ENCODE data around the gene RAB9A.

The RAB9A gene

DNA sequence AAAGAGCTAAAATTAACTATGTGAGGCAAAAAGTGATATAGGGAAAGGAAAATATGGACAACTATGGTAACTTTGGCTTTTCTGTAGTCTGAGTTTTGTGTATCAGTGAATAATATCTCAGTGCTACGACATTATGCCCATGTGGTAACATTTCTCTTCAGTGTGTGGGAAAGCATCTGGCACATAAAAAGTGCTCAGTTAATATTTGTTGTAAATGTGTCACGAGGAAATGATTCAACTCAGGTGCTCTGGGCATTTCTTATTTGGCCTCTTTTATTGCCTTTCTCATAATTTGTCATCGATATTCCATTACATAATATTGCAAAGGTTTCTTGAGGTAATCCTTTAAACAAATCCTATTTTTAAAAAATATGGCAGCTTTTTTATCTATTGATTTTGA, 63.2 kb downstream of the RAB9A start:
- no peak for DNase-seq

DNA sequence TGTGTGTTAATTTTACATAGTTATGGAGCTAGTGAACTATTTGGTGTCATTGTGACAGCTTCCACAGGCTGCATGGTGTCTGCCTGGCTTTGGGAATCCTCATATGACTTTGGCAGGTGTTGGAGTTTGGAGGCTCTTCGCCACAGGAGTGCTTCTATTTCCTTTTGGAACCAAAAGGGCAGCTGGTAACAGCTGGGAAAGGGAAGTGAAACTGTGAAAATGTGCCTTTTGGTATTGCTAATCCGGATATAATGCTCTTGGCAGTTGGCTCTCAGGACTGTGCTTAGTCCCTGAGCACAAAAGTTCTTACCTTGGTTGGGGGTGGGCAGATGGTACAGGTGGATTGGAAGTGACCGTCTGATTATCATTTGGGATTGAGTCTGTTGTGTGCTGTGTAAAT, 63.7 kb downstream of the RAB9A start:
- no peak for DNase-seq

DNA sequence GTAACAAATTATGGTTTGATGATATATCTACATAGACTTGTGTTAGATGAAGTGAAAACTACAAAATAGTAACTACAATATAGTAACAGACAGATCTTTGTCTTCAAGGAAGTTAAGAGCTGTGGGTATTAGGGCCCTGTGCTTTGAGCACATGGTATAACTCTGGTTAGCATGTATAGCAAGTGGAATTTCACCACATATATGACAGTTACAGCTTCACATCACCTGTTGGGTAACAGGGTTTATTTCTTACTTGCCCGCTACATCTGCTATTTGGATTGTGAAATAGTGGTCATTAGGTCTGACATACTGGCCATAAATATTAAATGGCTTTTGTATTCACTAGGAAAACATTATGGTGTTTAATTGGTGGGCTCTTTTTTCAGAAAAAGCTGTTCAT, 65.8 kb downstream of the RAB9A start:
- DNase-seq, result no peak

DNA sequence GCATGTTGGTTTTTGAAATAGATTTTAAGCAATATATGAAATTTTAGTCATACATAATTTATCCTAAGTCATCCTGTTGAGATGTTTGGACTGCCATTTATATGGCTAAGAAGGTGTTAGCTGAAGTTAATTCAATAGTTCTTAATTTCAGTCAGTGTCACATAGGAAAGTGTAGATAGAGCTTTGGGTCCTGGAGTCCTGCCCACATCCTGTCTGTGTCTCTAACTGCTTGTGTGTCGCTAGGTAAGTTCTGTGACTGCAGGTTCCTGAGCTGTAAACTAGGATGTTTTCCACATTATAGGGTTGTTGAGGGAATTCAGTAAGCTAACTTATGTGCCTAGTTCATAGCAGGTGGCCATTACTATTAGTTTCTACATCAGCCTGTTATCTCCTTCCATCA, 66.3 kb downstream of the RAB9A start:
- DNase-seq, result no peak

DNA sequence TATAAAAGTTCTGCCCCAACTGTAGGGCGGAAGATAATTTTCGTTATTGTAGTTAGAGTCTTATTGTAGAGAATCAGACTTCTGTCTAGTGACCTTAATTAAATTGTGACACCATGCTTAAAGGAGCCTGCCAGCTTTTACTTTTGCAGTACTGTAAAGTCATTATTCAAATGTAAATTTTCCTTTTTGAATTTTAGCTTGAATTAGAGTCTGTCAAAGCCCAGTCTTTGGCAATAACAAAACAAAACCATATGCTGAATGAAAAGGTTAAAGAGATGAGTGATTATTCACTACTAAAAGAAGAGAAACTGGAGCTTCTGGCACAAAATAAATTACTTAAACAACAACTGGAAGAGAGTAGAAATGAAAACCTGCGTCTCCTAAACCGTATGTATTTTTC, 67.5 kb downstream of the RAB9A start:
- DNase-seq, result no peak

DNA sequence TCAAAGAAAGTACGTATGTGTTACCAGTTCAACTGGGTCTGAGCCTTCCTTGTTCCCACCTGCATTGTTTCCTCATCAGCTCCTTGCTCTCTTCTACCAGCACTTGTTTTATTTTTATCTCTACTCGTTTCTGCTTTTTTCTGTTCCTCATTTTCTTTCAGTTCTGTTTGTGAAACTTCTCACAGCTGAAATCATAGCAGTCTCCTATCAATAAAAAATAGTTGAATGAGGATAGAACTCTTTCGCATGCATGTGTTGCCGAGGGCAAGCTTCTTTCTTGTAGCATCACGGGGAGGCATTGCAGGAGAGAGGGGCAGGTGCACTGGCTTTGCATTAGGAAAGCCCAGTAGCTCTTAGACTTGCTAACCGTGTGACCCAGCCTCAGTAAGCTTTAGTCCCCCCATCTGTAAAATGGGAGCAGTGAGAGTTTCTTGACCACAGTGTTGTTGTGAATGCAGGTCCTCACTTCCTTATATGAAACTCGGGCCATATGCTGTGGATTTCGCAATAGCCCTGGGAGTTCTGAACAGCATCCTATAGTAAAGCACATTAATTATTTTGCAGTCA, 70.3 kb downstream of the RAB9A start:
- no peak for DNase-seq
